Activated T-helper 17 cell treated with anti-CD3 and anti-CD28 coated beads, Interleukin-2, amount 50 U/mL, for 72 hours (primary cell): Measurements from ENCODE around the gene EML1. TPM values are rescaled to one million over a fixed set of nuclear protein-coding genes. Genes with fewer than 3 reads are reported as not detected.

Experiments
- ATAC-seq: fragments of 150-1000 bp; cut with Tn5 transposase; replicated peaks from 2 replicates; pipeline ENCODE4 v1.10.0; 2021; ENCODE audit warnings: mild to moderate bottlenecking, moderate library complexity
- H3K27ac Mint-ChIP-seq: one replicate; pipeline ENCODE4 v1.8.0; 2022; ENCODE audit warnings: mixed read lengths
- H3K27me3 Mint-ChIP-seq: one replicate; pipeline ENCODE4 v1.8.0; 2022; ENCODE audit warnings: mixed read lengths
- H3K36me3 Mint-ChIP-seq: one replicate; pipeline ENCODE4 v1.8.0; 2022; ENCODE audit warnings: low read depth, mild to moderate bottlenecking, mixed read lengths
- H3K4me1 Mint-ChIP-seq: one replicate; pipeline ENCODE4 v1.8.0; 2022; ENCODE audit warnings: mixed read lengths
- H3K4me3 Mint-ChIP-seq: one replicate; pipeline ENCODE4 v1.8.0; 2022; ENCODE audit warnings: mild to moderate bottlenecking, mixed read lengths
- H3K9me3 Mint-ChIP-seq: one replicate; pipeline ENCODE4 v1.8.0; 2022; ENCODE audit warnings: mixed read lengths
- total RNA-seq, 2 donors: library from RNA; stranded (reverse); gene quantifications; one replicate each; pipeline ENCODE4 v1.2.3, GENCODE V29; 2022

Gene EML1
- total RNA-seq, 2 donors from 2014 or later, result 0.54 to 3.6 TPM

GRCh38 chr14:99950181-99950580, 157.0 kb downstream of the EML1 start:
- no peak for ATAC-seq
- Mint-ChIP-seq H3K36me3 (no peaks in the 10 kb centered on the region), H3K27me3 (no peaks in the 10 kb centered on the region), H3K9me3 (peaks cover 3% of the 10 kb centered on the region), H3K4me3 (no peak overlapping the region), H3K27ac (no peak overlapping the region), H3K4me1 (peaks cover 6% of the 10 kb centered on the region)

- no peak for ATAC-seq
- H3K9me3 Mint-ChIP-seq, result peaks cover 3% of the 10 kb centered on the region
- no peak overlapping the region for H3K27ac Mint-ChIP-seq
- H3K27me3 Mint-ChIP-seq, result no peaks in the 10 kb centered on the region
- no peaks in the 10 kb centered on the region for H3K36me3 Mint-ChIP-seq
- peaks cover 6% of the 10 kb centered on the region for H3K4me1 Mint-ChIP-seq
- H3K4me3 Mint-ChIP-seq, result no peak overlapping the region
Measured at GRCh38 chr14:99951085-99951484, 157.9 kb downstream of the EML1 start.

- Mint-ChIP-seq H3K27ac (no peak overlapping the region), H3K4me3 (no peak overlapping the region), H3K9me3 (peaks cover 3% of the 10 kb centered on the region), H3K36me3 (no peaks in the 10 kb centered on the region), H3K4me1 (peaks cover 6% of the 10 kb centered on the region), H3K27me3 (no peaks in the 10 kb centered on the region)
- no peak for ATAC-seq
Measured at GRCh38 chr14:99952039-99952438, 158.8 kb downstream of the EML1 start.

- no peaks in the 10 kb centered on the region for H3K36me3 Mint-ChIP-seq
- H3K27me3 Mint-ChIP-seq, result no peaks in the 10 kb centered on the region
- peaks cover 3% of the 10 kb centered on the region for H3K9me3 Mint-ChIP-seq
- no peak for ATAC-seq
- H3K4me1 Mint-ChIP-seq, result peaks cover 6% of the 10 kb centered on the region
- H3K4me3 Mint-ChIP-seq, result no peak overlapping the region
- no peak overlapping the region for H3K27ac Mint-ChIP-seq
Measured at GRCh38 chr14:99952453-99952852, 159.2 kb downstream of the EML1 start.

GRCh38 chr14:99955826-99956455, 162.7 kb downstream of the EML1 start:
- H3K4me1 Mint-ChIP-seq, result peaks cover 6% of the 10 kb centered on the region
- H3K36me3 Mint-ChIP-seq, result no peaks in the 10 kb centered on the region
- peaks cover 12% of the 10 kb centered on the region for H3K27me3 Mint-ChIP-seq
- peaks cover 3% of the 10 kb centered on the region for H3K9me3 Mint-ChIP-seq
- no peak for ATAC-seq
- H3K27ac Mint-ChIP-seq, result no peak overlapping the region
- no peak overlapping the region for H3K4me3 Mint-ChIP-seq

- H3K9me3 Mint-ChIP-seq, result peaks cover under 1% of the 10 kb centered on the region
- no peak overlapping the region for H3K27ac Mint-ChIP-seq
- no peaks in the 10 kb centered on the region for H3K4me1 Mint-ChIP-seq
- H3K27me3 Mint-ChIP-seq, result peaks cover 20% of the 10 kb centered on the region
- no peak overlapping the region for H3K4me3 Mint-ChIP-seq
- ATAC-seq, result no peak
- no peaks in the 10 kb centered on the region for H3K36me3 Mint-ChIP-seq
Measured at GRCh38 chr14:99958380-99958779, 165.2 kb downstream of the EML1 start.

- Mint-ChIP-seq H3K27ac (no peak overlapping the region), H3K27me3 (peaks cover 27% of the 10 kb centered on the region)
Measured at GRCh38 chr14:99961826-99962518, 168.8 kb downstream of the EML1 start.

GRCh38 chr14:99964979-99965378, 171.8 kb downstream of the EML1 start:
- peaks cover 32% of the 10 kb centered on the region for H3K27me3 Mint-ChIP-seq
- H3K36me3 Mint-ChIP-seq, result no peaks in the 10 kb centered on the region
- no peak for ATAC-seq
- no peaks in the 10 kb centered on the region for H3K4me1 Mint-ChIP-seq
- no peak overlapping the region for H3K4me3 Mint-ChIP-seq
- no peaks in the 10 kb centered on the region for H3K9me3 Mint-ChIP-seq
- no peak overlapping the region for H3K27ac Mint-ChIP-seq

More at GRCh38 chr14:99961826-99962518, 168.8 kb downstream of the EML1 start:
- Mint-ChIP-seq H3K9me3 (no peaks in the 10 kb centered on the region), H3K36me3 (no peaks in the 10 kb centered on the region), H3K4me1 (no peaks in the 10 kb centered on the region), H3K4me3 (no peak overlapping the region)
- ATAC-seq, result no peak

- Mint-ChIP-seq H3K4me1 (no peaks in the 10 kb centered on the region), H3K27ac (no peak overlapping the region), H3K4me3 (no peak overlapping the region), H3K9me3 (no peaks in the 10 kb centered on the region), H3K36me3 (no peaks in the 10 kb centered on the region), H3K27me3 (peaks cover 23% of the 10 kb centered on the region)
- no peak for ATAC-seq
Measured at GRCh38 chr14:99966037-99966835, 173.0 kb downstream of the EML1 start.

GRCh38 chr14:99966912-99967311, 173.7 kb downstream of the EML1 start:
- Mint-ChIP-seq H3K36me3 (no peaks in the 10 kb centered on the region), H3K27me3 (peaks cover 23% of the 10 kb centered on the region), H3K9me3 (no peaks in the 10 kb centered on the region), H3K27ac (no peak overlapping the region), H3K4me3 (no peak overlapping the region), H3K4me1 (no peaks in the 10 kb centered on the region)
- no peak for ATAC-seq

- no peak overlapping the region for H3K27ac Mint-ChIP-seq
- no peak overlapping the region for H3K4me3 Mint-ChIP-seq
- no peak for ATAC-seq
- H3K27me3 Mint-ChIP-seq, result peaks cover 15% of the 10 kb centered on the region
- H3K36me3 Mint-ChIP-seq, result peaks cover 7% of the 10 kb centered on the region
- no peaks in the 10 kb centered on the region for H3K9me3 Mint-ChIP-seq
- peaks cover 8% of the 10 kb centered on the region for H3K4me1 Mint-ChIP-seq
Measured at GRCh38 chr14:99968191-99968920, 175.1 kb downstream of the EML1 start.

- no peaks in the 10 kb centered on the region for H3K9me3 Mint-ChIP-seq
- peaks cover 15% of the 10 kb centered on the region for H3K27me3 Mint-ChIP-seq
- H3K36me3 Mint-ChIP-seq, result peaks cover 7% of the 10 kb centered on the region
- ATAC-seq, result no peak
- no peak overlapping the region for H3K4me3 Mint-ChIP-seq
- H3K27ac Mint-ChIP-seq, result no peak overlapping the region
- H3K4me1 Mint-ChIP-seq, result peaks cover 8% of the 10 kb centered on the region
Measured at GRCh38 chr14:99968941-99969340, 175.7 kb downstream of the EML1 start.

GRCh38 chr14:99969673-99970322, 176.6 kb downstream of the EML1 start:
- Mint-ChIP-seq H3K4me3 (peak overlapping the region; percentile 66), H3K9me3 (no peaks in the 10 kb centered on the region), H3K36me3 (peaks cover 7% of the 10 kb centered on the region), H3K4me1 (peaks cover 8% of the 10 kb centered on the region), H3K27ac (no peak overlapping the region), H3K27me3 (peaks cover 9% of the 10 kb centered on the region)
- no peak for ATAC-seq
